GM12872 (cell line): Measurements from ENCODE around the gene TBC1D23.

ENCODE experiments used
- CTCF ChIP-seq: IDR thresholded peaks from 3 replicates; pipeline ENCODE4 v1.5.1; 2011; ENCODE audit warnings: low read depth, mild to moderate bottlenecking, low read length, moderate library complexity; ENCODE audit not compliant: insufficient read depth

TBC1D23 gene

GRCh38 chr3:100257586-100257985 lies 3.2 kb upstream of the TBC1D23 start:
- TF ChIP-seq CTCF: no peak

GRCh38 chr3:100260081-100260684 lies 609 bp upstream of the TBC1D23 start:
- no peak for TF ChIP-seq CTCF

- TF ChIP-seq CTCF: no peak
Measured at GRCh38 chr3:100261485-100261903, 702 bp downstream of the TBC1D23 start.

- no peak for TF ChIP-seq CTCF
Measured at GRCh38 chr3:100263583-100263982, 2.8 kb downstream of the TBC1D23 start.

GRCh38 chr3:100264242-100264641 lies 3.5 kb downstream of the TBC1D23 start:
- TF ChIP-seq CTCF: no peak

GRCh38 chr3:100265016-100265415 lies 4.2 kb downstream of the TBC1D23 start:
- TF ChIP-seq CTCF: no peak

GRCh38 chr3:100266531-100266930 lies 5.7 kb downstream of the TBC1D23 start:
- no peak for TF ChIP-seq CTCF
